GM19099 (cell line): ENCODE measurements around the gene LRRN2.

ENCODE experiments used
- POLR2A ChIP-seq: IDR thresholded peaks from 3 replicates; pipeline ENCODE4 v1.6.1; 2011; ENCODE audit warnings: low read depth; ENCODE audit not compliant: insufficient read length; ENCODE audit errors: extremely low read depth

Gene LRRN2

GRCh38 chr1:204703826-204704612 lies 18.5 kb upstream of the LRRN2 start:
- TF ChIP-seq POLR2A: no peak

- no peak for TF ChIP-seq POLR2A
Observed at GRCh38 chr1:204703268-204703664, 17.7 kb upstream of the LRRN2 start.

- no peak for TF ChIP-seq POLR2A
Observed at GRCh38 chr1:204702552-204703267, 17.2 kb upstream of the LRRN2 start.

- no peak for TF ChIP-seq POLR2A
Observed at GRCh38 chr1:204701229-204701628, 15.7 kb upstream of the LRRN2 start.

GRCh38 chr1:204697893-204698292 lies 12.4 kb upstream of the LRRN2 start:
- no peak for TF ChIP-seq POLR2A

- TF ChIP-seq POLR2A: no peak
Observed at GRCh38 chr1:204696606-204697005, 11.1 kb upstream of the LRRN2 start.

GRCh38 chr1:204695692-204696091 lies 10.2 kb upstream of the LRRN2 start:
- no peak for TF ChIP-seq POLR2A

GRCh38 chr1:204694145-204694544 lies 8.6 kb upstream of the LRRN2 start:
- TF ChIP-seq POLR2A: no peak

- TF ChIP-seq POLR2A: no peak
Observed at GRCh38 chr1:204692841-204693356, 7.4 kb upstream of the LRRN2 start.

GRCh38 chr1:204692325-204692840 lies 6.8 kb upstream of the LRRN2 start:
- TF ChIP-seq POLR2A: no peak

GRCh38 chr1:204688776-204689175 lies 3.2 kb upstream of the LRRN2 start:
- no peak for TF ChIP-seq POLR2A

GRCh38 chr1:204688007-204688406 lies 2.5 kb upstream of the LRRN2 start:
- TF ChIP-seq POLR2A: no peak

- no peak for TF ChIP-seq POLR2A
Observed at GRCh38 chr1:204684571-204685235, 835 bp downstream of the LRRN2 start.

GRCh38 chr1:204684206-204684570 lies 1.4 kb downstream of the LRRN2 start:
- no peak for TF ChIP-seq POLR2A
